CD4-positive, alpha-beta T cell treated with Interleukin-10 for 1 hour (primary cell): ENCODE data around the gene TRIM31.

Experiments
- DNase-seq: peaks from one replicate; pipeline ENCODE4 v3.0.0-alpha.2; 2020

The TRIM31 gene

DNA sequence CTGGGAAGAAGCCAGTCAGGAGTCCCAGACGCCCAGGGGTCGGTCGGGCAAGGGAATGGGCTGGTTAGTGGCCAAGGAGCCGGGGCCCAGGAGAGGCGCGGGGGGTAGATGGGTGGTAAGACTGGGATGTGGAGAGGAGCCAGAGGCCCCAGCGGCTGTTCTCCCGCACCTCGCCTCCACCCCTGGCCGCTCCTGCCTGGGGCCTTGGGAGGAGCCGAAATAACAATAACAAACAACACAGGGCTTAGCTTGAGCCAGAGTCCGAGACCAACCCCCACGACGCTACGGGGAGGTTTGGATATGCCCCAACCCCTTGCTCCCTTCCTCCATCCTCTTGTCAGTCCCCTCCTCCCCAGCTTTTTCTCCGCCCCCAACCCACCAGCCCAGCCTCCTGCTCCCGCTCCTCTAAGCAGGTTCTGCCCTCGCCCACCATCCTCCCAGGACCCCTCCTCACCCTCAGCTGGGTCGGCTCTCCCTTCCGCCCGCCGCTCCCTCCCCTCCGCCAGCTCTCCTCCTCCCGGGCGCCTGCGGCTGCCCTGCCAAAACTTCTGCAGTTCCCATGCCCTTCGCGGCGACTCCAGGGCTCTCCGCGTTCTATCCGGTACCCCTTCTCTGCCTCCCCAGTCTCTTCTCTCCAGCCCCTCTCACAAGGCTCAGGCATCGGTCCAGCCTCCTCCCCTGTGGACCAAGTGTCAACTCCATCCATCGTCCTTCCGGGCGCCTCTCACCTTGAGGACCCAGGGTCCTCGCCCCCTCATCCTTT is 38.4 kb downstream of the TRIM31 start:
- no peak for DNase-seq

GRCh38 chr6:30073489-30074235 is 39.2 kb downstream of the TRIM31 start:
- DNase-seq: no peak

DNA sequence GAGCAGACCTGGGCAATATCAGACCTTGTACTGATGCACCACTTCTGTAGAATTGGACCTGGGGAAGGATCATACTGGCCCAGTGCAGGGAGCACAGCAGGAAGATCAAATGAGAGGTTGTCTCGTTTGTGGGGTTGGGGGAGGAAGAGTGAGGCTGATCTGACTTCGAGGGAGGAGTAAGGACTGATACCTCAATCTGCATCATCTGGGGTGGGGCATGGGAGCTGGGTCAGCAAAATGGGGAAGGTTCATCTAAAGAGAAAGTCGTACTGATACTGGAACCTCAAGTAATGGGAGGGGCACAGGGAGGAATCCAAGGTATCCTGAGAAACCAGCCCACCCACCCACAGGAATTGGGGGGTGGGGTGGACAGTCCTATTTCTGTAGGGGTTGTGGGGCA is 41.0 kb downstream of the TRIM31 start:
- DNase-seq: no peak

- DNase-seq: peak; percentile 25
Measured at GRCh38 chr6:30071081-30071818, 41.6 kb downstream of the TRIM31 start.

DNA sequence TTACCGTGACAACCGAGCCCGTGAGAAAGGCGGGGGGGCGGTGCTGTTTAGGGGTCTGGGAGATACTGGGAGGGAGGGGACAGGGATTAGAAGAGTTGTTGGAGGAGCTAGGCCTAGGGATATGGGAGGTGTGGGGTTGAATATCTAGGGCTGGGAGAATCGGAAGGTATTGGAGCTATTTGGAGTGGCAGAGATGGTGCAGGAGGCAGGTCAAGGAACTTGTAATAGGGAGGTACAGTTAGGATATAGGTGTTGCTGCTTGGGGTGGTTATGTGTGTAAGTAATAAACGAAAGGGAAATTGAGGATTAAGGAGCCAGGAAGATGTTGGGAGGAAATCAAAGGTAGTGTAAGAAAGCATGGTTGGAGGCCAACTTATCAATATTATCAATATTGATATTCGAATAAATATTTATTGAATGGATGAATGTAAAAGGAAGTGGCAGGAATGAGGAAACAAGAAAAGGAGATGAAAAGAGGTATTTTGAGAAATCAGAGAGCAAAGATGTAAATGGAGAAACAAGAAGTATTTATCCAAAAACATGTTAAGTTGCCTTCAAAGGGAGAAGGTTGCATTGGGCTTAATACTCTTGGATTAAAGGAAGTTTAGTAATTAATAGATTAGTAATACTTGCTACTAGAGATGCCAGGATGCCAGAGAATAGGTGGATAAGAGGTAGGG is 45.3 kb downstream of the TRIM31 start:
- DNase-seq: no peak

GRCh38 chr6:30066577-30067459 is 46.1 kb downstream of the TRIM31 start, which contains the start of gene PPP1R11:
Gene PPP1R11 (plus strand): TSS chr6:30067198. CDS start chr6:30067411, 213 bp downstream.
- peak; percentile 99 for DNase-seq

DNA sequence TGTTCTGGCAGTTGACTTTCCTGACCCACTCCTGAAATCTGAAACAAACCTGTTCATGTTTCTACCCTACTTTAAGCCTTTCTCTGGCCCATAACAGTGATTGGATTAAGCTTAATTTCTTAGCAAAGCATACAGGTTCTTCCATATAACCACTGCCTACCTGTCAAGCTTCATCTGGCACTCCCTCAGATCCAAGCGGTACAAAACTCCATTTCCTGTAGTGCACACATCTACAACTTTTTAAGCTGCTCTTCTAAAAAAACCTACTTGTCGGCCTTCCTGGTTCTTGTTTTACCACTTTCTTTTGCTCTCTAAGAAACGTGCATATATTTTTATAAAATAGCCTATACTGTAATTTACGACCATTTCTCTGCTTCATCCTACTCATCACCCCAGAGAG is 46.8 kb downstream of the TRIM31 start:
- DNase-seq: peak; percentile 27

- no peak for DNase-seq
Measured at GRCh38 chr6:30063315-30063714, 49.6 kb downstream of the TRIM31 start.

GRCh38 chr6:30062471-30063178 is 50.3 kb downstream of the TRIM31 start:
- peak; percentile 32 for DNase-seq

- DNase-seq: peak; percentile 69
Measured at GRCh38 chr6:30061858-30062458, 50.9 kb downstream of the TRIM31 start.

DNA sequence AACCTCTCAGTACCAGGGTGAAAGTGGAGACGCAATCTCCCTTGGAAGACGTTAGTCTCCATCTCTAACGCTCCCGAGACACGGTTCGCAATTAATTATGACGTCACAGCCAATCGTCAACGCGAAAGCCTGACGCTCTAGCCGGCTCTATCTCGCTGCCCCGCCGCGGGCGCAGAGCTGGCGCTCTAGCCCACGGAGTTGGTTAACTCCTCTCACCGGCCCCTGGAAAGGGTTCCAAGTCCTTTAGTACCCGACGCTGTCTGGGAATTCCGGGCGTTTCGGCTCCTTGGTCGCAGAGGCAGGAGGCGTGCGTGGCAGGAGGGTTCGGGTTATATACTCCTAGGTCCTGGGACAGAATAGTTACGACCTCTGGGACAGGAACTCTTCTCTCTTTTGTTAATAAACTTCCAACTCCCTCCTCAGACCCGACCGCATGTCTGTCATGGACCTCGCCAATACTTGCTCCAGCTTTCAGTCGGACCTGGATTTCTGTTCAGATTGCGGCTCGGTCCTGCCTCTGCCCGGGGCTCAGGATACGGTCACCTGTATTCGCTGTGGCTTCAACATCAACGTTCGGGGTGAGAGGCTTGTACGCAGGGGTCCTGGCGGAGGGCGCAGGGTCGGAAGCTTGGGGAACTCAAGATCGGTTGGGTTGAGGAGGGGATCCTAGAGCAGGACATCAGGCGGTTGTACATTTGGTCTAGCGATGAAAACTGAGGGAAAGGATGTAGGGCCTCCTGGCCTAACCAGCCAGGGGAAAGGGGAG is 51.6 kb downstream of the TRIM31 start, which contains the start of gene POLR1H:
POLR1H (plus strand) TSS at position 174 of the 766 bp plus-strand sequence; CDS start at position 434, 260 bp downstream.
- peak; percentile 93 for DNase-seq

DNA sequence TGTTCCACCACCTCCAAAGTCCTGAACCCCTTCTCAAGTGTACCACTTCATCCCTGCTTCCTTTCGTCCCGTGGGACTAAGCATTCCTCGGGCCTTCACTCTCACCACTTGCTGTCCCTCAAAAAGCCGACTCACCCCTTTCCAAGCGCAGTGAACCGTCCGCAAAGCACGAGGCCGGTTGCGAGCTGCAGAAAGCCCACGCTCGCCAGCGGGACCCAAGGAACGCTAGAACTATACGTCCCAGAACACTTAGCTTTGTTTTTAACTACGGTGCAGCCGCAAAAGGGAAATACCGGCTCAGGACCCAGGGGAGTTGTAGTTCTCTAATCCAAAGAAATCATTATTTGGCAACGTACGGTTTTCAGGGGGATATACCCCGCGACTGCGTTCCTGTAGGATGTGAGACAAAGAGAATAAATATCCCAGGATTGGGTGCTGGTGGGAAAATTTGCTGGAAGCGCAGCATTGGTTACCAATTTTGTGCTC is 52.2 kb downstream of the TRIM31 start:
- no peak for DNase-seq

- DNase-seq: no peak
Measured at GRCh38 chr6:30055513-30055912, 57.4 kb downstream of the TRIM31 start.

GRCh38 chr6:30053682-30054081 is 59.2 kb downstream of the TRIM31 start:
- DNase-seq: no peak
